Peyer's patch (tissue), 4 donors: ENCODE measurements around the gene ZFC3H1. TPM values are rescaled to one million over a fixed set of nuclear protein-coding genes. Genes with fewer than 3 reads are reported as not detected.

Experiments used
- DNase-seq, 3 donors: peaks; one replicate each; pipeline ENCODE4 v3.0.0-alpha.2; 2017 to 2019
- H3K27ac ChIP-seq, 4 donors: fragments of 200-600 bp; sonication (generic); one replicate each; pipeline ENCODE4 v1.5.1; 2016 to 2019
- H3K27me3 ChIP-seq, 2 donors: fragments of 200-600 bp; sonication (generic); one replicate each; pipeline ENCODE4 v1.5.1; 2019
- H3K36me3 ChIP-seq, 3 donors: fragments of 200-600 bp; sonication (generic); one replicate each; pipeline ENCODE4 v1.5.1; 2016 to 2019
- H3K4me1 ChIP-seq, 4 donors: fragments of 200-600 bp; sonication (generic); one replicate each; pipeline ENCODE4 v1.5.1; 2016 to 2019
- H3K4me3 ChIP-seq, 4 donors: fragments of 200-600 bp; sonication (generic); 1 replicate in 3 of 4; 2 replicates in 1 of 4; pipeline ENCODE4 v1.5.1; 2016 to 2019; ENCODE audit warnings: mild to moderate bottlenecking in 1 of 4
- H3K9me3 ChIP-seq, 4 donors: fragments of 200-600 bp; sonication (generic); one replicate each; pipeline ENCODE4 v1.5.1; 2016 to 2019; ENCODE audit warnings: mild to moderate bottlenecking in 1 of 4
- POLR2A ChIP-seq, 2 donors: fragments of 450-650 bp; IDR thresholded peaks; one replicate each; pipeline ENCODE4 v1.5.1; 2017; ENCODE audit warnings: antibody characterized with exemption in 2 of 2, mild to moderate bottlenecking in 2 of 2, moderate library complexity in 2 of 2
- total RNA-seq, 4 donors: library from RNA; depleted of rRNA; stranded (reverse); fragments of >200 nt; gene quantifications; one replicate each; pipeline ENCODE4 v1.1.0, GENCODE V29; 2016
- TF ChIP-seq, protein P1 (sequence below), 6 experiments: fragments of 450-650 bp in 4 of 6; fragments of 200-600 bp in 2 of 6; sonication (generic) in 1 of 6; IDR thresholded peaks; one replicate each; pipeline ENCODE4 v1.5.1; 2017 to 2019; ENCODE audit warnings: antibody characterized with exemption in 6 of 6, mild to moderate bottlenecking in 3 of 6, moderate library complexity in 1 of 6

Gene ZFC3H1
- total RNA-seq, 4 donors from 2014 or later, result 131 to 309 (median 156) TPM

DNA sequence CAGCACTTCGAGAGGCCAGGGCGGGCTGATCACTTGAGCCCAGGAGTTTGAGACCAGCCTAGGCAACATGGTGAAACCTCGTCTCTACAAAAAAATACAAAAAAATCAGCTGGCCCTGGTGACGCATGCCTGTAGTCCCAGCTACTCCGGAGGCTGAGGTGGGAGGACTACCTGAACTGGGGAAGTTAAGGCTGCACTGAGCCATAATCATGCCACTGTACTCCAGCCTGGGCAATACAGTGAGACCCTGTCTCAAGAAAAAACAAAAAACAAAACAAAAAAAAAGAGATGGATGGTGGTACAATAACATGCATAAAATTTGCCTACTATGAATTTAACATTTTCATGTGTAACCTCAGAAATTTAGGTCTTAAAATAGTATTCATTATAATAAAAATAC is 2.6 kb upstream of the ZFC3H1 start:
- no peak for DNase-seq
- peaks cover 0 to 18% (median 2%) of the 10 kb centered on the region in 4 donors for H3K4me1 ChIP-seq
- TF ChIP-seq, protein P1, sequence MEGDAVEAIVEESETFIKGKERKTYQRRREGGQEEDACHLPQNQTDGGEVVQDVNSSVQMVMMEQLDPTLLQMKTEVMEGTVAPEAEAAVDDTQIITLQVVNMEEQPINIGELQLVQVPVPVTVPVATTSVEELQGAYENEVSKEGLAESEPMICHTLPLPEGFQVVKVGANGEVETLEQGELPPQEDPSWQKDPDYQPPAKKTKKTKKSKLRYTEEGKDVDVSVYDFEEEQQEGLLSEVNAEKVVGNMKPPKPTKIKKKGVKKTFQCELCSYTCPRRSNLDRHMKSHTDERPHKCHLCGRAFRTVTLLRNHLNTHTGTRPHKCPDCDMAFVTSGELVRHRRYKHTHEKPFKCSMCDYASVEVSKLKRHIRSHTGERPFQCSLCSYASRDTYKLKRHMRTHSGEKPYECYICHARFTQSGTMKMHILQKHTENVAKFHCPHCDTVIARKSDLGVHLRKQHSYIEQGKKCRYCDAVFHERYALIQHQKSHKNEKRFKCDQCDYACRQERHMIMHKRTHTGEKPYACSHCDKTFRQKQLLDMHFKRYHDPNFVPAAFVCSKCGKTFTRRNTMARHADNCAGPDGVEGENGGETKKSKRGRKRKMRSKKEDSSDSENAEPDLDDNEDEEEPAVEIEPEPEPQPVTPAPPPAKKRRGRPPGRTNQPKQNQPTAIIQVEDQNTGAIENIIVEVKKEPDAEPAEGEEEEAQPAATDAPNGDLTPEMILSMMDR (IDR thresholded peaks at IDR 0.05), result no peak
- H3K36me3 ChIP-seq, result no peaks in the 10 kb centered on the region
- H3K9me3 ChIP-seq, result no peaks in the 10 kb centered on the region
- no peaks in the 10 kb centered on the region for H3K27me3 ChIP-seq
- H3K27ac ChIP-seq, result no peak overlapping the region
- no peak overlapping the region for H3K4me3 ChIP-seq

DNA sequence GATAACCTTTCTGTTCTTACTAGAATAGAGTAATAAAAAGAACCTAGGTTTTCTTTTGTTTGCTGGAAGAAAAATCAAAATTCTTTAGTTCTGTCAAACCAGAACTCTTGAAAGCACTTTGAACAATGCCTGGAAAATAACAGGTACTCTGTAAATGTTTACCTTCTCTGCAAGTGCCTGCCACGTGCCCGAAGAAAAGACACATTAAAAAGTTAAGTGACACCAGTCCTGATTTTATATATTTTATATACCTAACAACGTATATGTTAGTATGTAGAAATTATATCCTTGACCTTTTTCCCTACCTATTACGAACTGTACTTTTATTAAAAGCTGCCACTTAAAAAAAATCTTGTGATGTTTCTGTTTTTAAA is 1.4 kb upstream of the ZFC3H1 start:
- Histone ChIP-seq H3K4me3 (peak overlapping the region; percentile 72 to 92 (median 84)), H3K9me3 (no peaks in the 10 kb centered on the region), H3K27ac (peak overlapping the region; percentile 91 to 98 (median 96)), H3K27me3 (no peaks in the 10 kb centered on the region), H3K36me3 (peaks cover 0 to 4% (median 0%) of the 10 kb centered on the region in 3 donors), H3K4me1 (peaks cover 0 to 29% (median 2%) of the 10 kb centered on the region in 4 donors)
- DNase-seq, result no peak
- no peak for TF ChIP-seq POLR2A (IDR thresholded peaks at IDR 0.05)

DNA sequence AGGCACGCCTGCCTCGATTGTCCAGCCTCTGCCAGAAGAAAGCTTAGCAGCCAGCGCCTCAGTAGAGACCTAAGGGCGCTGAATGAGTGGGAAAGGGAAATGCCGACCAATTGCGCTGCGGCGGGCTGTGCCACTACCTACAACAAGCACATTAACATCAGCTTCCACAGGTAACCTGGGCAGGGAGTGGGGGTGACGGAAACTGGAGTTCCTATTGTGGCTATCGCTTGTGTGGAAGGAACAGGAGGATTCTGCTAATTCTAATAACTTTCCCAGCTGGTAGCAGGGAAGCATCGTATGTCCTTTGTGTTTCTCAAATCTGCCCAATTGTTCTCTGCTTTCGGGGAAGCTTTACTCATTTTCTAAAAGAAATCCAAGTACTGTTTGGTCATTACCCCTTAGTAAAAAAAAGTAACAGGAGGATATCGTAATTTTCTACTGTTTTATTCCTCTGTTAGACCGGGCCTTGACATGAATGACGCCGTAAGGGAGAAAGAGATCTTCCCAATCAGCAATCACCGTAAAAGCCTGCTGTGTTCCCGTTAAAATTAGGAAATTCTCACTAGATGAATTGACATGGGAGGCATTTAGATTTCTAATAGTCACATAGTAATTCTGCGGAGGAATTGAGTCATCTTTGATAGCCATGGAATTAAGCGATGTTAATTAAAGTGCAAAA is 902 bp upstream of the ZFC3H1 start:
- peak overlapping the region; percentile 91 to 98 (median 96) for H3K27ac ChIP-seq
- H3K27me3 ChIP-seq, result no peaks in the 10 kb centered on the region
- H3K36me3 ChIP-seq, result peaks cover 0 to 9% (median 0%) of the 10 kb centered on the region in 3 donors
- H3K9me3 ChIP-seq, result no peaks in the 10 kb centered on the region
- peak overlapping the region; percentile 72 to 92 (median 84) for H3K4me3 ChIP-seq
- TF ChIP-seq, protein P1 (IDR thresholded peaks at IDR 0.05), result no peak
- TF ChIP-seq POLR2A (IDR thresholded peaks at IDR 0.05), result no peak
- peaks cover 0 to 29% (median 2%) of the 10 kb centered on the region in 4 donors for H3K4me1 ChIP-seq
- no peak for DNase-seq

DNA sequence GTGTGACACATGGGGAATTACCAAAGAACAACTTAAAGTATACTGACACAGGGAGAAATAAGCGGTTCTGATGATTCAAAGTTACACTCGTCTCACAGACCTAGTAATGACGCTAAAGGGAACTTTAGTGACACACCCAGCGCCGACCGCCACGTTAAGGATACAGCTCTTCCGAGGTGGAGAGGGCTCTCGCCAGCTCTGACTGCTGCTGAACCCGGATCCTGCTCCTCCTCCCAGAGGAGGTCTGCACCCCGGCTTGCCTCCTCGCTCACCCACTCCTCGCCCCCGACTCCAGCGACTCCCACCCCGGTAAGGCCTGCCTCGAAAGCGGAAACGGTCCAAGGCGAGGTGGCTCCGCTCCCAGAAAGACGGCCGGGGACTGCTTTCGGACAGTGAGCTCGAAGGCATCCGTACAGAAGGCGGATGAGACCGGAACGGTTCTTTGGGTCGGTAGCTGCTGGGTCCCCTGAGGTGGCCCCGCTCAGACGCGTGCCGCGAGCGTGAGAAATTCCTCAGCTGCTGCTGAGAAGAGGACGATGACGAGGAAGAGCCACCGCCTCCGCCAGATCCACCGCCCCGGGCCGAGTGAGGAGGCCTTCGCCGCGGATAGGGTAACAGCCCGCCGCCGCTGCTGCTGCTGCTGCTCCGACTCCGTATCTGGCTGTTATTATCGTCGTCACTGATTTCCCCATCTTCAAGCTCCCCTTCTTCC is 643 bp downstream of the ZFC3H1 start:
- H3K4me3 ChIP-seq, result peak overlapping the region; percentile 72 to 92 (median 84)
- no peaks in the 10 kb centered on the region for H3K27me3 ChIP-seq
- TF ChIP-seq POLR2A (IDR thresholded peaks at IDR 0.05), result peak; percentile 53 to 61
- TF ChIP-seq, protein P1 (IDR thresholded peaks at IDR 0.05), result no peak
- no peaks in the 10 kb centered on the region for H3K9me3 ChIP-seq
- H3K27ac ChIP-seq, result peak overlapping the region; percentile 91 to 98 (median 96)
- peaks cover 0 to 25% (median 0%) of the 10 kb centered on the region in 3 donors for H3K36me3 ChIP-seq
- peaks cover 0 to 29% (median 2%) of the 10 kb centered on the region in 4 donors for H3K4me1 ChIP-seq
- peak; percentile 57 to 83 (median 82) for DNase-seq

DNA sequence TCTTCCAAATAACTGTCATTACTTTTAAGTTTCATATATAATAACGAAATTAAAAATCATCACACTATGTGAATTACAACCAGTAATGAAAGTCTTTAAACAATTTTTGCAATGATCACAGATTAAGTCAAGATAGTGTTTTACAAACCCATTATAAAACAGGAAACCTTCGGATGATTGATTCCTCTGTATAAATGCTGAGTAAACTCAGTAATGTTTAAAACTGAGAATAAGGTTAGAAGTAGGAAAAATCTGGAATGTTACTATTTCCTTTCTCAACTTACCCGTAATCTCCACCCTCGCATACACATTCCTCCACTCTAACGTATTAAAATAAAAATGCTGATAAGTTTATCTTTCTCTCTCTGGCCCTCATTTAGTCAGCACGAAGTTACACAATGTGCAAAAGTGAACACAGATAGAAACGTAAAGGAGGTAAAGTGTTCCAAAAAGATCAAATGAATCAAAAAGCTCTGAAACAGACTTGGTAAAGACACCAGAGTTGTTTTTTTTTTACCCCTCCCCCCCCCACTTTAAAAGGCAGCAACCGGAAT is 1.6 kb downstream of the ZFC3H1 start:
- Histone ChIP-seq H3K27ac (peak overlapping the region in 2 of 4 donors; percentile 96 to 98), H3K27me3 (no peaks in the 10 kb centered on the region), H3K9me3 (no peaks in the 10 kb centered on the region), H3K36me3 (peaks cover 0 to 34% (median 0%) of the 10 kb centered on the region in 3 donors), H3K4me3 (peak overlapping the region; percentile 72 to 92 (median 84)), H3K4me1 (peaks cover 0 to 29% (median 2%) of the 10 kb centered on the region in 4 donors)
- DNase-seq, result no peak
- TF ChIP-seq, protein P1 (IDR thresholded peaks at IDR 0.05), result no peak
- no peak for TF ChIP-seq POLR2A (IDR thresholded peaks at IDR 0.05)

DNA sequence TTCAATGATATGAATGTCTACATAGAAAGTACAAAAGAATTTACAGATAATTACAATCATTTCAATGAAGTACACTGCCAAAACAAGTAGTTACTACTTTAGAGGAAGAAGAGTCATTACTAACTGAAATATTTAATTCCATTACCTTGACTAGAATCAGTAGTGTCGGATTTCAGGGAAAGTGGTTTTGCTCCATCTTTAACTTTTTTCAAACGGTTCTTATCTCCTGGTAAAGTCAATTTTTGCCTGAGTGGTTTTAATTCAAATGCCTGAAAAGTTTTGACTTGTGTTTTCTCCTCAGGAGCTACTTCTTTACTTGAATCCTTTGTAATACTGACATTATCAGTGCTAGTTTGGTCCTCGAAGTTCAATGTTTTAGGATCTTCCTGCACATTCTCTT is 6.9 kb downstream of the ZFC3H1 start:
- no peak overlapping the region for H3K27ac ChIP-seq
- TF ChIP-seq POLR2A (IDR thresholded peaks at IDR 0.05), result no peak
- TF ChIP-seq, protein P1 (IDR thresholded peaks at IDR 0.05), result no peak
- DNase-seq, result no peak
- no peaks in the 10 kb centered on the region for H3K27me3 ChIP-seq
- no peak overlapping the region for H3K4me3 ChIP-seq
- H3K4me1 ChIP-seq, result peaks cover 0 to 27% (median 4%) of the 10 kb centered on the region in 4 donors
- peaks cover 0 to 72% (median 0%) of the 10 kb centered on the region in 3 donors for H3K36me3 ChIP-seq
- no peaks in the 10 kb centered on the region for H3K9me3 ChIP-seq
